Osteoblast (primary cell): Measurements from ENCODE around the gene SSTR3. TPM values are rescaled to one million over a fixed set of nuclear protein-coding genes. Genes with fewer than 3 reads are reported as not detected.

ENCODE experiments used
- DNase-seq: peaks from one replicate; pipeline ENCODE4 v3.0.0; 2011; ENCODE audit warnings: low spot score, mixed read lengths; ENCODE audit not compliant: insufficient read length; ENCODE audit errors: missing footprints
- H2AFZ ChIP-seq: 2 replicates; pipeline ENCODE4 v1.6.0; 2011; ENCODE audit warnings: mild to moderate bottlenecking, low read length
- H3K27ac ChIP-seq: 2 replicates; pipeline ENCODE4 v1.5.1; 2011; ENCODE audit warnings: mild to moderate bottlenecking, low read depth, low read length, moderate library complexity
- H3K27me3 ChIP-seq: 2 replicates; pipeline ENCODE4 v1.6.0; 2012; ENCODE audit warnings: mild to moderate bottlenecking, control low read depth, inconsistent platforms, low read length, moderate library complexity; ENCODE audit not compliant: insufficient read depth
- H3K36me3 ChIP-seq: 2 replicates; pipeline ENCODE4 v1.5.1; 2011; ENCODE audit warnings: mild to moderate bottlenecking, low read length, control low read depth, moderate library complexity; ENCODE audit not compliant: insufficient read depth
- H3K4me1 ChIP-seq: 2 replicates; pipeline ENCODE4 v1.5.1; 2011; ENCODE audit warnings: mild to moderate bottlenecking, low read length, control low read depth, moderate library complexity; ENCODE audit not compliant: insufficient read depth
- H3K4me2 ChIP-seq: 2 replicates; pipeline ENCODE4 v1.6.0; 2011; ENCODE audit warnings: mild to moderate bottlenecking, low read length; ENCODE audit not compliant: insufficient read depth
- H3K4me3 ChIP-seq: fragments of 200-600 bp; sonication (generic); 3 replicates; pipeline ENCODE4 v1.5.1; 2012; ENCODE audit warnings: mild to moderate bottlenecking, low read length, inconsistent platforms; ENCODE audit not compliant: insufficient read depth
- H3K79me2 ChIP-seq: 2 replicates; pipeline ENCODE4 v1.6.0; 2012; ENCODE audit warnings: mild to moderate bottlenecking, low read length, control low read depth, inconsistent platforms; ENCODE audit not compliant: insufficient read depth
- H3K9me3 ChIP-seq: 2 replicates; pipeline ENCODE4 v1.5.1; 2011; ENCODE audit warnings: low read depth, low read length, control low read depth
- H4K20me1 ChIP-seq: 2 replicates; pipeline ENCODE4 v1.6.0; 2012; ENCODE audit warnings: mild to moderate bottlenecking, low read length, control low read depth; ENCODE audit not compliant: insufficient read depth
- CTCF ChIP-seq: IDR thresholded peaks from 2 replicates; pipeline ENCODE4 v1.5.1; 2011; ENCODE audit warnings: mild to moderate bottlenecking, low read depth, low read length, moderate library complexity; ENCODE audit errors: extremely low read depth
- total RNA-seq: library from RNA; depleted of rRNA; stranded (reverse); fragments of >200 nt; gene quantifications from 2 replicates; pipeline ENCODE4 v1.2.3, GENCODE V29; 2012

SSTR3 gene
- total RNA-seq, 1 donor: not detected

GRCh38 chr22:37249986-37250385, 37.7 kb upstream of the SSTR3 start:
- H3K9me3 ChIP-seq: no peaks in the 10 kb centered on the region

GRCh38 chr22:37248251-37248650, 36.0 kb upstream of the SSTR3 start:
- H3K36me3 ChIP-seq: no peaks in the 10 kb centered on the region
- H4K20me1 ChIP-seq: no peaks in the 10 kb centered on the region
- no peak for DNase-seq
- no peak overlapping the region for H2AFZ ChIP-seq
- no peak overlapping the region for H3K27ac ChIP-seq
- no peak overlapping the region for H3K4me2 ChIP-seq
- H3K9me3 ChIP-seq: no peaks in the 10 kb centered on the region
- H3K4me3 ChIP-seq: no peak overlapping the region
- H3K4me1 ChIP-seq: peaks cover 12% of the 10 kb centered on the region
- H3K27me3 ChIP-seq: no peaks in the 10 kb centered on the region
- TF ChIP-seq CTCF: no peak
- peaks cover 7% of the 10 kb centered on the region for H3K79me2 ChIP-seq

More at GRCh38 chr22:37249986-37250385, 37.7 kb upstream of the SSTR3 start:
- no peaks in the 10 kb centered on the region for H4K20me1 ChIP-seq
- H3K79me2 ChIP-seq: no peaks in the 10 kb centered on the region
- DNase-seq: no peak
- no peak overlapping the region for H3K4me3 ChIP-seq
- H3K4me2 ChIP-seq: no peak overlapping the region
- H3K4me1 ChIP-seq: peaks cover 10% of the 10 kb centered on the region
- no peak overlapping the region for H2AFZ ChIP-seq
- no peaks in the 10 kb centered on the region for H3K36me3 ChIP-seq
- TF ChIP-seq CTCF: no peak
- no peak overlapping the region for H3K27ac ChIP-seq
- no peaks in the 10 kb centered on the region for H3K27me3 ChIP-seq

GRCh38 chr22:37245740-37246139, 33.5 kb upstream of the SSTR3 start:
- H3K4me1 ChIP-seq: peaks cover 27% of the 10 kb centered on the region
- H3K36me3 ChIP-seq: peaks cover 1% of the 10 kb centered on the region
- DNase-seq: no peak
- TF ChIP-seq CTCF: no peak
- no peak overlapping the region for H2AFZ ChIP-seq
- peaks cover 11% of the 10 kb centered on the region for H3K79me2 ChIP-seq
- H4K20me1 ChIP-seq: no peaks in the 10 kb centered on the region
- no peaks in the 10 kb centered on the region for H3K27me3 ChIP-seq
- no peak overlapping the region for H3K4me2 ChIP-seq
- no peak overlapping the region for H3K27ac ChIP-seq
- H3K4me3 ChIP-seq: no peak overlapping the region
- no peaks in the 10 kb centered on the region for H3K9me3 ChIP-seq

- peaks cover 27% of the 10 kb centered on the region for H3K4me1 ChIP-seq
- H3K9me3 ChIP-seq: no peaks in the 10 kb centered on the region
- H3K27ac ChIP-seq: no peak overlapping the region
- peak overlapping the region; percentile 32 for H2AFZ ChIP-seq
- H3K79me2 ChIP-seq: peaks cover 11% of the 10 kb centered on the region
- H3K4me3 ChIP-seq: no peak overlapping the region
- H3K4me2 ChIP-seq: no peak overlapping the region
- peak; percentile 49 for DNase-seq
- no peak for TF ChIP-seq CTCF
- H3K27me3 ChIP-seq: no peaks in the 10 kb centered on the region
- peaks cover 7% of the 10 kb centered on the region for H3K36me3 ChIP-seq
- no peaks in the 10 kb centered on the region for H4K20me1 ChIP-seq
Measured at GRCh38 chr22:37244922-37245722, 32.8 kb upstream of the SSTR3 start.
